ENCODE data around the gene DYNC2I2. TPM values are rescaled to one million over a fixed set of nuclear protein-coding genes. Genes with fewer than 3 reads are reported as not detected.

The DYNC2I2 gene
- total RNA-seq, 1 experiment from 2014 or later = 58.6 TPM

- no peak overlapping the region for H4K8ac ChIP-seq (replicated peaks; ENCODE audit: insufficient read length, low read depth, low read length)
- H2BK120ac ChIP-seq (ENCODE audit: low read depth, low read length, poor library complexity, severe bottlenecking) = no peak overlapping the region
- peak overlapping the region in 1 of 3 experiments; percentile 82; a peak in 2 of 7 replicates for H3K27ac Mint-ChIP-seq
- H3K23me2 ChIP-seq (ENCODE audit: insufficient read length, low read depth, low read length, poor library complexity, severe bottlenecking) = no peaks in the 10 kb centered on the region
- H3K27me3 ChIP-seq (ENCODE audit: insufficient read depth, low read length) = no peaks in the 10 kb centered on the region
- no peaks in the 10 kb centered on the region for H4K20me1 ChIP-seq (ENCODE audit: control insufficient read depth, insufficient read depth, insufficient read length)
- H3K4me3 Mint-ChIP-seq = no peak overlapping the region
- no peak for DNase-seq
- H3K18ac ChIP-seq (ENCODE audit: insufficient read length, low read depth, low read length) = no peak overlapping the region
- H3T11ph ChIP-seq (ENCODE audit: low read length) = no peak overlapping the region
- no peak overlapping the region for H3K56ac ChIP-seq (ENCODE audit: insufficient read length, low read depth, low read length)
- H3K9me3 Mint-ChIP-seq = no peaks in the 10 kb centered on the region
- no peak overlapping the region for H3K9ac ChIP-seq (ENCODE audit: extremely low read depth, insufficient read length, low read length)
- no peak overlapping the region for H3K4ac ChIP-seq (ENCODE audit: low read depth, low read length)
- H2AFZ ChIP-seq (ENCODE audit: low read length) = no peak overlapping the region
- H4K91ac ChIP-seq (ENCODE audit: insufficient read length, low read depth, low read length) = no peak overlapping the region
- H3K4me1 Mint-ChIP-seq = peaks cover 2 to 10% of the 10 kb centered on the region in 2 experiments; a peak in 3 of 4 replicates
- no peaks in the 10 kb centered on the region for H3K79me2 ChIP-seq (ENCODE audit: insufficient read depth, low read length)
- no peak overlapping the region for H2BK20ac ChIP-seq (ENCODE audit: low read depth, low read length, poor library complexity, severe bottlenecking)
- H3K27me3 Mint-ChIP-seq (ENCODE audit: low read depth) = no peaks in the 10 kb centered on the region
- H3K23ac ChIP-seq (ENCODE audit: insufficient read length, low read depth, low read length) = no peak overlapping the region
- H2BK15ac ChIP-seq (ENCODE audit: low read depth, low read length) = no peak overlapping the region
- no peak overlapping the region for H2BK5ac ChIP-seq (ENCODE audit: insufficient read length, low read length)
- no peak overlapping the region for H3K27ac ChIP-seq (ENCODE audit: insufficient read length, low read depth, low read length)
- H3K9me3 ChIP-seq (ENCODE audit: control insufficient read depth, low read depth, low read length) = no peaks in the 10 kb centered on the region
- H2BK12ac ChIP-seq (ENCODE audit: insufficient read length, low read depth, low read length) = no peak overlapping the region
- no peak overlapping the region for H3K4me2 ChIP-seq (ENCODE audit: insufficient read depth, insufficient read length, low read length)
- peaks cover 18 to 57% (median 51%) of the 10 kb centered on the region in 3 experiments for H3K36me3 Mint-ChIP-seq (ENCODE audit: insufficient read depth in 1 of 3, low read depth in 3 of 3)
- H3K4me1 ChIP-seq (ENCODE audit: insufficient read depth, low read length) = no peaks in the 10 kb centered on the region
- no peak overlapping the region for H4K5ac ChIP-seq (ENCODE audit: insufficient read length, low read depth, low read length)
- WGBS (ENCODE audit: extremely low coverage, insufficient read length, low lambda C conversion rate) = no CpG with 5 or more reads among the region's 21 CpGs
- no peak overlapping the region for H3K14ac ChIP-seq (ENCODE audit: insufficient read depth, low read length)
- no peak overlapping the region for H2AK5ac ChIP-seq (ENCODE audit: insufficient read length, low read length)
- TF ChIP-seq CTCF (conservative IDR thresholded peaks at IDR 0.05) = no peak
- H3K79me1 ChIP-seq (ENCODE audit: insufficient read depth, low read depth, low read length, poor library complexity, severe bottlenecking) = no peaks in the 10 kb centered on the region
These were observed 23.6 kb downstream of the DYNC2I2 start for GRCh38 chr9:128633057-128633456.
